Endothelial cell of umbilical vein (primary cell): Measurements from ENCODE around the gene ANKDD1B. TPM values are rescaled to one million over a fixed set of nuclear protein-coding genes. Genes with fewer than 3 reads are reported as not detected.
A peak's percentile ranks its signal among the peaks of the same experiment; 100 is the strongest.

Experiments used
- BruUV-seq: library from RNA; stranded (reverse); fragments of 400-500 nt; replicated peaks from 2 replicates; lab custom pipeline; 2021; lab: Mats Ljungman, UMichigan
- CTCF ChIA-PET: fragments of 300-600, 350-600 bp; sonication (Branson Sonifier 250); formaldehyde crosslinking; loops from one replicate; lab custom pipeline; 2021; ENCODE audit warnings: antibody characterized with exemption, inconsistent platforms; lab: Charles Lee
- POLR2A ChIA-PET: fragments of 300-600, 350-600 bp; sonication (Branson Sonifier 250); formaldehyde crosslinking; loops from one replicate; lab custom pipeline; 2021; ENCODE audit warnings: antibody characterized with exemption, inconsistent platforms; lab: Charles Lee
- DNase-seq: peaks from one replicate; pipeline ENCODE4 v3.0.0-alpha.2; 2011; ENCODE audit warnings: low read depth, low spot score
- FAIRE-seq: peaks from 2 replicates; lab custom pipeline; 2011; peaks lifted over from hg19 to GRCh38; lab: Jason Lieb, UNC
- H2AFZ ChIP-seq: 2 replicates; pipeline ENCODE4 v1.6.0; 2012; ENCODE audit warnings: low read depth, low read length, control low read depth, inconsistent platforms
- H3K27ac ChIP-seq: 2 replicates; pipeline ENCODE4 v1.5.1; 2011; ENCODE audit warnings: low read depth, mild to moderate bottlenecking, control low read depth, low read length, moderate library complexity; ENCODE audit not compliant: insufficient read depth
- H3K27me3 ChIP-seq, 2 experiments: 2 replicates each; pipeline versions ENCODE4 v1.6.0 to v1.6.1; 2011; ENCODE audit warnings: low read length in 2 of 2, mixed read lengths in 1 of 2; ENCODE audit not compliant: control insufficient read depth in 2 of 2, insufficient read depth in 2 of 2
- H3K36me3 ChIP-seq, 2 experiments: 2 replicates in 1 of 2; 3 replicates in 1 of 2; pipeline ENCODE4 v1.5.1; 2011; ENCODE audit warnings: low read length in 2 of 2, mild to moderate bottlenecking in 1 of 2, moderate library complexity in 1 of 2; ENCODE audit not compliant: control insufficient read depth in 2 of 2, insufficient read depth in 2 of 2; ENCODE audit errors: extremely low read depth in 1 of 2
- H3K4me1 ChIP-seq: 3 replicates; pipeline ENCODE4 v1.5.1; 2011; ENCODE audit warnings: mild to moderate bottlenecking, low read length; ENCODE audit not compliant: control insufficient read depth, insufficient read depth; ENCODE audit errors: extremely low read depth
- H3K4me2 ChIP-seq: 2 replicates; pipeline ENCODE4 v1.6.1; 2011; ENCODE audit warnings: low read length, control low read depth, mixed read lengths; ENCODE audit not compliant: insufficient read depth
- H3K4me3 ChIP-seq, 3 experiments: fragments of 200-600 bp in 1 of 3; sonication (generic), shearing (Covaris generic) in 1 of 3; replicated peaks in 1 of 3; 2 replicates each; pipeline ENCODE4 v1.5.1; 2011 to 2016; ENCODE audit warnings: control low read depth in 3 of 3, low read length in 3 of 3, mild to moderate bottlenecking in 2 of 3, inconsistent platforms in 1 of 3, low read depth in 1 of 3, moderate library complexity in 1 of 3; ENCODE audit not compliant: insufficient read depth in 1 of 3
- H3K79me2 ChIP-seq: 2 replicates; pipeline ENCODE4 v1.6.0; 2012; ENCODE audit warnings: low read length, inconsistent platforms; ENCODE audit not compliant: control insufficient read depth, insufficient read depth
- H3K9ac ChIP-seq: replicated peaks from 2 replicates; pipeline ENCODE3; 2011; ENCODE audit warnings: low read length, control low read depth; ENCODE audit not compliant: insufficient read depth; ENCODE audit errors: extremely low read depth
- H3K9me1 ChIP-seq: replicated peaks from 3 replicates; pipeline ENCODE4 v1.6.0; 2011; ENCODE audit warnings: mild to moderate bottlenecking, low read length; ENCODE audit not compliant: control insufficient read depth, insufficient read depth; ENCODE audit errors: extremely low read depth
- H3K9me3 ChIP-seq: replicated peaks from 2 replicates; pipeline ENCODE4 v1.5.1; 2012; ENCODE audit warnings: low read length, inconsistent platforms; ENCODE audit not compliant: control insufficient read depth, insufficient read depth
- H4K20me1 ChIP-seq: replicated peaks from 2 replicates; pipeline ENCODE3; 2011; ENCODE audit warnings: mild to moderate bottlenecking, low read length; ENCODE audit not compliant: control insufficient read depth, insufficient read depth; ENCODE audit errors: extremely low read depth
- EZH2 ChIP-seq: IDR thresholded peaks from 2 replicates; pipeline ENCODE4 v1.6.1; 2012; ENCODE audit warnings: borderline replicate concordance, low read depth, mild to moderate bottlenecking, moderate library complexity, low read length, inconsistent platforms; ENCODE audit not compliant: severe bottlenecking
- FOS ChIP-seq: IDR thresholded peaks from 2 replicates; pipeline ENCODE4 v1.6.1; 2011; ENCODE audit warnings: mild to moderate bottlenecking, low read length, moderate library complexity, borderline replicate concordance; ENCODE audit not compliant: insufficient read depth
- GATA2 ChIP-seq: IDR thresholded peaks from 2 replicates; pipeline ENCODE4 v1.7.0; 2011; ENCODE audit warnings: low read depth, mild to moderate bottlenecking, moderate library complexity, mixed read lengths, low read length; ENCODE audit not compliant: insufficient read length, insufficient read depth
- JUN ChIP-seq: IDR thresholded peaks from 2 replicates; pipeline ENCODE4 v1.6.1; 2011; ENCODE audit warnings: borderline replicate concordance, low read depth; ENCODE audit not compliant: insufficient read length, insufficient read depth
- MYC ChIP-seq: IDR thresholded peaks from one replicate; pipeline ENCODE4 v1.6.1; 2011; ENCODE audit warnings: mild to moderate bottlenecking, low read depth, low read length
- POLR2A ChIP-seq: IDR thresholded peaks from 2 replicates; pipeline ENCODE4 v1.6.1; 2012; ENCODE audit warnings: low read depth, mild to moderate bottlenecking, control low read depth, low read length
- POLR2AphosphoS5 ChIP-seq: IDR thresholded peaks from 2 replicates; pipeline ENCODE4 v1.6.1; 2012; ENCODE audit warnings: low read depth, mild to moderate bottlenecking, control low read depth, low read length, moderate library complexity; ENCODE audit not compliant: insufficient read depth
- dilution Hi-C: fragments of 300-500 bp; cut with MboI; formaldehyde crosslinking; loops from one replicate; pipeline ENCODE4 v1.15.0; 2019; ENCODE audit warnings: low sequenced_read_pairs; ENCODE audit not compliant: extremely low pct_ligation_motif_present
- intact Hi-C: fragments of 100-400 bp; cut with micrococcal nuclease; formaldehyde crosslinking; loops from one replicate; pipeline ENCODE4 v1.10.0; 2022
- polyA plus RNA-seq, 4 experiments: library from polyadenylated mRNA; depleted of rRNA in 3 of 4; stranded (reverse) in 3 of 4; unstranded in 1 of 4; fragments of >200 nt; gene quantifications; 2 replicates each; pipeline versions ENCODE4 v1.2.1 to v1.2.3, GENCODE V29; 2011 to 2012; ENCODE audit warnings: missing spikeins in 1 of 4
- total RNA-seq: library from RNA; stranded (reverse); gene quantifications from 2 replicates; pipeline ENCODE4 v1.2.3, GENCODE V29; 2021
- TF ChIP-seq, protein P1 (sequence below), 2 donors: IDR thresholded peaks; 1 replicate in 1 of 2; 2 replicates in 1 of 2; pipeline ENCODE4 v1.5.1; 2011; ENCODE audit warnings: low read length in 2 of 2, mild to moderate bottlenecking in 2 of 2, moderate library complexity in 2 of 2, control low read depth in 1 of 2, inconsistent platforms in 1 of 2, low read depth in 1 of 2; ENCODE audit not compliant: insufficient read depth in 1 of 2; ENCODE audit errors: extremely low read depth in 1 of 2

ANKDD1B gene
- total and polyA plus RNA-seq, 2 donors (not counting 3 experiments of a cell fraction or from before 2014, with no cell fraction given): 0.15 to 0.71 TPM

DNA sequence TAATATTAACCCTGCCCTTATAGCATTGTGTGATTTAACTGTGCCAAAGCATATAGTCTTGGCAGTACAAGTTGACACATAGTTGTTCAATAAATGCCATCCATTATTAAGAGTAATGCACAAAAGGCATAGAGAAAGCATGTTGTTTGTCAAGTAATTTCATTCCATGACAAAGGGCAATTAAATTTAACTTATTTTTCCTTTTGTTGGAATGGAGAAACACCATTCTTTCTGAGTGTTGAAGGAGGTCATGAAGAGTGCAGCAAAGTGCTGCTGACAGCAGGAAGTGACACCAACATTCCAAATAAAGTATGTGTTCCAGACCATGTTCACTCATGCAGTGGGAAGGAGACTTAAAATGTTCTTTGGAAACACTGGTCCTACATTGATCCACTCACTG lies 29.1 kb downstream of the ANKDD1B start:
- H3K27me3 ChIP-seq: no peaks in the 10 kb centered on the region
- dilution Hi-C loops: no loop called here
- H3K4me3 ChIP-seq: peak overlapping the region in 1 of 3 experiments; percentile 38
- POLR2A ChIA-PET: no interaction called here
- TF ChIP-seq, protein P1, sequence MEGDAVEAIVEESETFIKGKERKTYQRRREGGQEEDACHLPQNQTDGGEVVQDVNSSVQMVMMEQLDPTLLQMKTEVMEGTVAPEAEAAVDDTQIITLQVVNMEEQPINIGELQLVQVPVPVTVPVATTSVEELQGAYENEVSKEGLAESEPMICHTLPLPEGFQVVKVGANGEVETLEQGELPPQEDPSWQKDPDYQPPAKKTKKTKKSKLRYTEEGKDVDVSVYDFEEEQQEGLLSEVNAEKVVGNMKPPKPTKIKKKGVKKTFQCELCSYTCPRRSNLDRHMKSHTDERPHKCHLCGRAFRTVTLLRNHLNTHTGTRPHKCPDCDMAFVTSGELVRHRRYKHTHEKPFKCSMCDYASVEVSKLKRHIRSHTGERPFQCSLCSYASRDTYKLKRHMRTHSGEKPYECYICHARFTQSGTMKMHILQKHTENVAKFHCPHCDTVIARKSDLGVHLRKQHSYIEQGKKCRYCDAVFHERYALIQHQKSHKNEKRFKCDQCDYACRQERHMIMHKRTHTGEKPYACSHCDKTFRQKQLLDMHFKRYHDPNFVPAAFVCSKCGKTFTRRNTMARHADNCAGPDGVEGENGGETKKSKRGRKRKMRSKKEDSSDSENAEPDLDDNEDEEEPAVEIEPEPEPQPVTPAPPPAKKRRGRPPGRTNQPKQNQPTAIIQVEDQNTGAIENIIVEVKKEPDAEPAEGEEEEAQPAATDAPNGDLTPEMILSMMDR (IDR thresholded peaks at IDR 0.05; ENCODE audit: extremely low read depth in 1 of 2, insufficient read depth in 1 of 2, low read depth in 1 of 2, low read length in 2 of 2): no peak
- peak; percentile 12 for TF ChIP-seq POLR2AphosphoS5
- TF ChIP-seq EZH2: no peak
- no peak for TF ChIP-seq MYC
- peak; percentile 75 for TF ChIP-seq JUN
- no peak for TF ChIP-seq POLR2A
- peak; percentile 37 for TF ChIP-seq FOS
- TF ChIP-seq GATA2: no peak
- H3K9me3 ChIP-seq: no peaks in the 10 kb centered on the region
- H3K79me2 ChIP-seq: no peaks in the 10 kb centered on the region
- CTCF ChIA-PET: interaction anchor here (1.6 to 2.5 kb wide), 2 partner anchors 29 to 41 kb away, joined by 6 read pairs; no protein-coding TSS in a partner anchor
- FAIRE-seq: peak; percentile 85
- no peaks in the 10 kb centered on the region for H3K36me3 ChIP-seq
- H3K9me1 ChIP-seq: no peaks in the 10 kb centered on the region
- H3K4me1 ChIP-seq: peaks cover 18% of the 10 kb centered on the region
- peak overlapping the region; percentile 34 for H2AFZ ChIP-seq
- no TSS peak for BruUV-seq
- H3K4me2 ChIP-seq: peak overlapping the region; percentile 99
- peak overlapping the region; percentile 80 for H3K9ac ChIP-seq
- peak; percentile 83 for DNase-seq
- peak overlapping the region; percentile 98 for H3K27ac ChIP-seq
- H4K20me1 ChIP-seq: no peaks in the 10 kb centered on the region
- intact Hi-C loops: loop anchor here (5.0 kb wide), 1 partner anchor 37 kb away; no protein-coding TSS in a partner anchor
